Activated gamma-delta T cell treated with Interleukin-2 at 50 U/mL for 16 hours (primary cell): ENCODE measurements around the gene LRMDA.

Experiments used
- DNase-seq: peaks from one replicate; pipeline ENCODE4 v3.0.0-alpha.2; 2020

Gene LRMDA

GRCh38 chr10:76436981-76437380, 1005.6 kb downstream of the LRMDA start:
- DNase-seq = no peak

- no peak for DNase-seq
Measured at GRCh38 chr10:76440426-76440825, 1009.0 kb downstream of the LRMDA start.

GRCh38 chr10:76442113-76442512, 1010.7 kb downstream of the LRMDA start:
- no peak for DNase-seq

GRCh38 chr10:76444034-76444800, 1012.8 kb downstream of the LRMDA start:
- DNase-seq = no peak

GRCh38 chr10:76447578-76447977, 1016.2 kb downstream of the LRMDA start:
- no peak for DNase-seq

GRCh38 chr10:76451911-76452310, 1020.5 kb downstream of the LRMDA start:
- no peak for DNase-seq

- no peak for DNase-seq
Measured at GRCh38 chr10:76453332-76453731, 1021.9 kb downstream of the LRMDA start.

- no peak for DNase-seq
Measured at GRCh38 chr10:76453997-76454396, 1022.6 kb downstream of the LRMDA start.

- DNase-seq = no peak
Measured at GRCh38 chr10:76454506-76455140, 1023.2 kb downstream of the LRMDA start.

- DNase-seq = no peak
Measured at GRCh38 chr10:76456197-76456596, 1024.8 kb downstream of the LRMDA start.

GRCh38 chr10:76459016-76459730, 1027.7 kb downstream of the LRMDA start:
- no peak for DNase-seq

GRCh38 chr10:76461024-76461423, 1029.6 kb downstream of the LRMDA start:
- no peak for DNase-seq

- no peak for DNase-seq
Measured at GRCh38 chr10:76463111-76463510, 1031.7 kb downstream of the LRMDA start.

- DNase-seq = no peak
Measured at GRCh38 chr10:76466836-76467503, 1035.5 kb downstream of the LRMDA start.

GRCh38 chr10:76469675-76470074, 1038.3 kb downstream of the LRMDA start:
- DNase-seq = no peak

- DNase-seq = no peak
Measured at GRCh38 chr10:76479103-76479790, 1047.8 kb downstream of the LRMDA start.

- DNase-seq = no peak
Measured at GRCh38 chr10:76481178-76481577, 1049.8 kb downstream of the LRMDA start.

GRCh38 chr10:76487582-76487981, 1056.2 kb downstream of the LRMDA start:
- no peak for DNase-seq

- no peak for DNase-seq
Measured at GRCh38 chr10:76488602-76489001, 1057.2 kb downstream of the LRMDA start.

- no peak for DNase-seq
Measured at GRCh38 chr10:76491216-76491615, 1059.8 kb downstream of the LRMDA start.

- DNase-seq = no peak
Measured at GRCh38 chr10:76492026-76492425, 1060.6 kb downstream of the LRMDA start.

- no peak for DNase-seq
Measured at GRCh38 chr10:76492678-76493472, 1061.5 kb downstream of the LRMDA start.
